HG02981 (cell line): ENCODE measurements around the gene CAMTA1.

Experiments used
- ATAC-seq: cut with Tn5 transposase; IDR thresholded peaks from one replicate; pipeline ENCODE4 v1.9.1; 2021; ENCODE audit warnings: mild to moderate bottlenecking, moderate library complexity; ENCODE audit not compliant: unreplicated experiment

CAMTA1 gene

DNA sequence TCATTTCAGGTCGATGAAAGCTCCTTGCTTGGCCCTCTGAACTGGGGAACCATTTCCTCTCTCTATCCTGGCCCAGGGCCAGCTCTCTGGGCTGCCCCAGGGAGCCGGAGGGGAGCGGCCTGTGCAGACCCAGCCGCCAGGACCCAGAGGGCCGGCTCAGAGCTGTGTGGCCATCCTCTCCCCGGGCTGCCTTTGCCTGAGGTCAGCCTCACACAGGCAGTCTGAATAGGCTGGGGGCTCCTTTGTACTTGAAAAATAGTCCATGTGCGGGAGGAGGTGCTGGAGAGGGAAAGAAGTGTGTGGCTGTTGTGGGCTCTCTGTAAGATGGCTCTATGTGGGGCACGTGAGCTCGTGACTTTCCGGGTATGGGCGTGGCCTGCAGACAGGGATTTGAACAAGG, 710.7 kb downstream of the CAMTA1 start:
- ATAC-seq, result no peak

DNA sequence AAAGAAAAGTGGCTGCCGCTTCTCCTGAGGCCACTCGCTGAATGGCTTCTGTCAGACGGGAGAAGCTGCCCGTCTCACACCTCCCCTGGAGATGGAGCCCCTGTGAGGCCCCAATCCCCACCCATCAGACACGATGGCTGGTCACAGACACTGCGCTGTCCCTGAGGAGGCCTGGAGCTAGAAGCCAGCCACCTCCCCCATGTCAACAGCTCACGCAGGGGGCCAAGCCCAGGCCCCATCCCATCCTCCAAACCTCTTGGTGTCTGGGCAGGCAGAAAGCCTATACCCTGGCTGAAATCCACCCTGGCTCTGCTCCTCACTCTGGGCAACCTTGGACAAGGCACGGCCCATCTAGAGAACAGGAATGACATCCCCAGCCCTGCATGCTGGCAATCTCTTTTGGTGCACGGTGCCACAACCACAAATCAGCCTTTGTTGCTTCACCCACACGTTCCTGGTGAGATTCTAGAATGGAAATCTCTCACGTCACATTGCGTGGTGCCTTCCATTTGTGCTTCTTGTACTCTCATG, 711.9 kb downstream of the CAMTA1 start:
- no peak for ATAC-seq

DNA sequence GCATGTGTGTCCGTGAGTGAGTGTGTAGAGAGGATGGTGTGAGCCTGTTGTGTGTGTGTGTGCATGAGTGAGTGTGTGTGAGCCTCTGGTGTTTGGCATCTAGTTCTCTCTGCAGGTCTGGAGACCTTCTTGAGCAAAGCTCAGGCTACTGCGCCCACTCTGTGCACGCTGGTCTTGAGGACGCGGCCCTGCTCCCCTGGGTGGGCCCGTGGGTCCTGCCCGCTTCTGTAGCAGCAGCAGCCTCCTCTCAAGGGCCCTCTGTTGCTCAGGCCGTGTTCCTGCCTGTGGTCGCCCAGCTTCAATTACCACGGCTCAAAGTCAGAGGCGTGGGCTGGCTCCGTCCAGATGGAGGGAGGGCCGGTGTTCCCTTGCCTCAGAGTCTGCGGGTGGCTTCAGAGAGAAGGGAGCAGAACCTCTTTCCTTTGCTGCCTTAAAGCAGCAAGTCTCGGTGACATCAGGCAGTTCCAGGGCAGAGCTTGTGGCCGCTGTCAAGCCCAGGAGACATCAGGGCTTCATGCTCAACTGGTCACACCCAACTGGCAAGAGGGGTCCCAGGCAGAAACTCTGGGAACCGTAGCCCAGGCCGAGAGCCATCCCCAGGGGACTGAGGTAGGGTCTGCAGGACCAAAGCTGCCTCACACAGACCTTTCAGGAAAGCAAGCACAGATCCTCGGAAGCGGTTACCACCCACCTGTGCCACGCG, 715.3 kb downstream of the CAMTA1 start:
- no peak for ATAC-seq

DNA sequence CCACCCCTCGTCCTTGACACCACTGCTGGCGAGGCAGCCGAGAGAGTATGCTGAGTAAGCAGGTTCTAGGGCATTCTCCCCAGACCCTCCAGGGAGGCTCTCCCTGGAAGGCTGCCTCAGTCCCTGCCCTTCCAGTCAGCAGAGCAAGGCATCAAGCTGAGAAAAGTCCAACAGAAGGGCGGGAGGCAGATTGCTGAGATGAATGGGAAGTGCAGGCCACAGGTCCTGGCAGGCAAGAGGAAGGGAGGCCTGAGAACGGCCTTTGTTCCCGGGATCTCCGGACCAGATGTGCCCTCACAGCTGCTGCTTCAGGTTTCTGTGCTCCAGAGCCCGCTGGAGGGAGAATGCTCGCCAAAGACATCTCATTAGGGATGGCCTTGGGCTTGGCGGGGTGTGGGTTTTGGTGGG, 715.8 kb downstream of the CAMTA1 start:
- no peak for ATAC-seq

DNA sequence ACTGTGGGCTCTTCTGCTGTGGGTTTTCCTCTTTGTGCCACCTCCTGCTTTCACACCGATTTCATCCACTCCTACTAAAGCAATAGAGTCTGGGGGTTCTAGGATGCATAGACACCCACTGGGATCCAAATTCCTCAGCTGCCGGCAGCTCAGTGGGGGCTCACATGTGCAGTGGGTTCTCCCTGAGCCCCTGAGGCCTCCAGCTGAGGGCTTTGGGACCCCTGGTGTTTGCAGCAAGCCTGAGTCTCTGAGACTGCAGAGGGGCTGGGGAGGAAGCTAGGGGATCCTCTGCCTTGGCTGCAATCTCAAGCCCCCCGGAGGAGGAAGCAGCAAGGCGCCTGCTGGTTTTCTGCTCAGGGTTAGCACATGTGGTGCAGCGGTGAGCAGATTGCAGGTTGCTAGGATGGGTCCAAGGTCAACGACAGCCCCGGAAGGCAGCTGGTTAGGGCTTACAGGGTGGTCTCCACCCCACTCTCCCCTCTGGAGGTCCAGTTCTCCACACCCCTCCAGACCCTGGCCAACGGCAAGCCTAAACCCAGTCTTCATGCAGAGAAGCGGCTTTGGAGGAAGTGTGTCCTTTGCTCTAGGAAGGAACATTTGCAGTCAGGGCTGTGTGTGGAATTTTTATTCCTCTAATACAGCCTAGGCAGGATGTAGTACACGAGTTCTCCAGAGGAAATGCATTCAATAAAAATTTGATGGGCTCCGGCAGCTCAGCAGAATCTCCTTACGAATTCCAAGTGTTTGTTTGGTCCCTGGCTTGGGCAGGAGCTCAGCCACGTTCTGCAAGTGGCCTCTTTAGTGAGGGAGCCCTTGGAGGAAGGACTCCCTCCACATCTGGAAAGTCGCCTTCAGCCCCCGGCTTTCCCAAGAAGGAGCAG, 716.7 kb downstream of the CAMTA1 start:
- ATAC-seq, result no peak

DNA sequence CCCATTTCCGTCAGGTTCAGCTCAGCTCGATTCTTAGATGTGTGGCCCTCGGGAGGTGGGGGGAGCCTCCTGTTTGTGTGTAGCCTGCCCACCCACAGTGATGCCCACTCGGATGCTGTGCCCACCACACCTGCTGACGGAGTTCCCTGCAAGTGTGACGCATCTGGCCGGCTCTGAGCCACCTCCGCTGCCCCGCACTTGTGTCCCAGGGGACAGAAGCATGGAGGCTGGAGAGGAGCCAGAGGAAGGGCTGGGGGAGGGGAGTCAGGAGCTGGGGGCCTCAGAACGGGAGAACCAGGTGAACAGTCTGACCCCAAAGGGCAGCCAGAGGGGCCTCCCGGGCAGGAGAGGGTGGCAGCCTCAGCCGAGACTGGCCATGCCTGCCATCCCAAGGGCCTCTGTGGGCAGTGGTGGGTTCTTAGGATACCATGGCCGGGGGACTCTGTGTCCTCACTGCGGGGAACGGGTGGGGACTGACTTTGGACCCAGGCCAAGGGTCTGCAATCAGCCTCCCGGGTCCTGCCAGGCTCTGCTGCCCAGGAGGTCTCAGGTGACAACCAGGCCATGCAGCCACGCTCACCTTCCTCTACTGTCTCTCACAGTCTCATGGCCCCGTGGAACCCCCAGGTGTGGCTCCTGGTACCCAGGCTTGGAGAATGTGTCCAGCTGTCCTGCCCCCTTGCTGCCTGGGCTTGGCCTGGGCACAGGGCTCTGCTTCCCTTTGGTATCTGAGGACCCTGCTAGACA, 718.6 kb downstream of the CAMTA1 start:
- ATAC-seq, result no peak

DNA sequence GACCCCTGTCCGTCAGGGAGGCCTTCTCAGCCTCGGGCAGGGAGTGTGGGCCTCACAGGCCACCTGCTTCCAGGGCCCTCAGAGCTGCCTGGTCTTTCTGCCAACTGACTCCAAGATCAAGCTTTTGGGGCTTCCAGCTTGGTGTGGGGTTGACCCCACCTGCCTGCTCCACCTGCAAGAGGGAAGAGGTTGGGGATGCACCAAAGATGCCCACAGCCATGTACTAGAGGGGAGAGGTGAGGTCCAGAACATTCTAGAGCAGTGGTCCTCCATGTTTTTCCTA, 719.1 kb downstream of the CAMTA1 start:
- ATAC-seq, result no peak

DNA sequence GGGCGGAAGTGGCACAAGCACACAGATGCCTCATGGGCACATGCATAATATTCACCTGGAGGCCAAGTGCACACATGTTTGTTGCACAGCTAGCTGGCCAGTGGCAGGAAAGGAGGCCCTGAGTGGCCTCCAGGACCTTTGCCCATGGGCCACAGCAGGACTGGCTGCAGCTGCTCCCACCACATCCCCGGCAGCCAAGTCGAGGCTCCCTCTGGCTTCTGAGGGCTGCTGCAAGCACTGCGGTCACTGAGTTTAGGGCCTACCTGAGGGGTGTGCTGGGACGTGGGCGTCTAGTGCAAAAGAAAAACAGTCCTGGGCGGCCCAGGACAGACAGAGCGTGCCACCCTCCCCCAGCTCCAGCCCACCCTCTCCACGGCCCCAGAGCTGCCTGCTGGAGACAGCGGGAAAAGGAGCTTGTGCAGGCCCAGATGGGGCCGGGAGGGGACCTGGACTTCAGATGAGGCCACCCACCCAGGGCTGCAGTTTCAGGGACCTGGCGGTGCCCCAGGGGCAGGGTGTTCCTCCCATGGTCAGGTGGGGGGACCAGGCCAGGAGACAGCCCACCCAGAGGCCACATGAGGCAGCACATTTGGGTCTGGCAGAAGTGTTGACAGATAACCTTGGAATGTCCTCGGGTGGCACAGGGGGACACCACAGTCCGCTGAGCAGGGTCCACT, 720.0 kb downstream of the CAMTA1 start:
- no peak for ATAC-seq

DNA sequence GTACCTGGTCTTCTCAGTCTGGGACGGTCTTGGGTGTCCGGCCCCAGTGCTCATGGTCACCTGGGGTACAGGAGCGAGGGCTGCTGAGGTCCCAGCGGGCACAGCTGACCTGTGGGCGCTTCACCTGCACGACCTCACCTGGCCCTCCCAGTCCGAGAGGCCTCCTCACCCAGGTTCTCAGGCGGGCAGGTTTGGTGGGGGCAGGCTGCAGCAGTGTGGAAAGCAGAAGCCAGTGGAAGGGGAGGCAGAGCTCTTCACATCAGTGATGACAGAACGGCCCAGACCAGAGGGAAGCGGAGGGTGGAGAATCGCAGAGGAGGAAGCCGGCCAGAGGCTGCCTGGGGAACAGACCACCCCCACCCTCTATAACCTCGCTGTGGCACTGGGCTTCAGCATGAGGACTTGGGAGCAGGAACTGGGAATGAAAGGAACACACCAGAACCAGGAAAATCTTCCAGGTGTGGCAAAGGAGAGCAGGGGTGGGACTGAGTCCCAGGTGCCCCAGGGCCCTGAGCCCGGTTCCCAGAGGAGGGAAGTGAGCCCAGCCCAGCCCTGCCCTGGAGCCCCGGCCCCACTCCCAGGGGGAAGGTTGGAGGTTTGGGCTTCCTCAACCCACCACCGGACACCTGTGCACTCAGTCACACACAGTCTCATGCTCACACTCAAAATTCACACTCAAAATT, 720.7 kb downstream of the CAMTA1 start:
- ATAC-seq, result no peak

DNA sequence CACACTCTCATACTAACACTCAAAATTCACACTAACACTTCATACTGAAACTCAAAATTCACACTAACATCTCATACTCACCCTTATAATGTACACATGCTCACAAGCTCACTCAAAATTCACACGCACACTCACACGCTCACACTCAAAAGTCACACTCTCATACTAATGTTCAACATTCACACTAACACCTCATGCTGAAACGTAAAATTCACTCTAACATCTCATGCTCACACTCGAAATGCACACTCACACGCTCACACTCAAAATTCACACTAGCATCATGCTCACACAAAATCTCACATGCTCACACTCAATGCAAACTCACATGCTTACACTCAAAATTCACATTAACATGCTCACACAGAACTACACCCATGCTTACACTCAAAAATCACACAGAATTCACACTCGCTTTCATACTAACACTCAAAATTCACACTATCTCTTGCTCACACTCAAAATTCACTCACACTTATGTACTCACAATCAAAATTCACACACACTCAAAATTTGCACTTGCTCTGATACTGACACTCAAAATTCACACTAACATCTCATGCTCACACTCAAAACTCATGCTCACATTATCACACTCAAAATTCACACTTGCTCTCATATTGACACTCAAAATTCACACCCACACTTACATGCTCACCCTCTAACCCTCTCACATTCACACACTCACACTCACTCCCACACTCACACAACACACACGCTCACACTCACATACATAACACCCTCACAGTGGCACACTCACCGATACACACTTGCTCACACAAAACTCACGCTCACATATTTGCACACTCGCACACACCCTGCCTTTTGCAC, 721.4 kb downstream of the CAMTA1 start:
- ATAC-seq, result no peak

DNA sequence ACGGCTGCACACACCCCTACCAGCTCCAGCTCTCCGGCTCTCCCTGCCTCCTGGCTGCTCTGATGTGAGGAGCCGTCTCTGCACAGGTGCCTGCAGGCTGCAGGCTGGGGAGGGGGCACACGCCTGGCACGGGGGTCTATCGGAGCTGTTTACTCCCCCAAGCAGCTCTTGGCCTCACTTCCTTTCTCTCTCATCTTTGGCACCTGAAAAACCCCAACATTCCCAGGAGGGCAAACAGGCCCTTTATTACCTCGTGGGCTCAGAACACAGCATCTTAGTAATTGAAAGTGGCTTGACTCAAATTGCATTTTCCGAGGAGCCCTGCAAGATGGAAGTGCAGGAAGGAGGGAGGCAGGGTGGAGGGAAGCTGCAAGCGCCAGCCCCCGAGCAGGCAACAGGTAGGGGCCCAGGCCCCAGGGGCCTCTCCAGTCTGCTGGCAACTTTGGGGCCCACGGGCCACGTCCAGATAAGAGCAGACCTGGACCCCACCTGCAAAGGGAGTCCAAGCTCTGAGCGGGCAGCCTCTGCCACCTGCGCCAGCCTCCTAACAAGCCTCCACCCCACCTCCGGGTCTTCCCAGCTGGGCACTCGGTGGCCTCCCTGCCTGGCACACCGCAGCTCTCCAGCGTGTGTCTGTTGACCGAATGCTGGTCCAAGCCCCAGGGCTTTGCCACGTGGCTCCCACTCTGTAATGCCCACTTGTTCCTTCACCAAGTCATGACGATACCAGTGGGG, 722.2 kb downstream of the CAMTA1 start:
- ATAC-seq, result no peak

DNA sequence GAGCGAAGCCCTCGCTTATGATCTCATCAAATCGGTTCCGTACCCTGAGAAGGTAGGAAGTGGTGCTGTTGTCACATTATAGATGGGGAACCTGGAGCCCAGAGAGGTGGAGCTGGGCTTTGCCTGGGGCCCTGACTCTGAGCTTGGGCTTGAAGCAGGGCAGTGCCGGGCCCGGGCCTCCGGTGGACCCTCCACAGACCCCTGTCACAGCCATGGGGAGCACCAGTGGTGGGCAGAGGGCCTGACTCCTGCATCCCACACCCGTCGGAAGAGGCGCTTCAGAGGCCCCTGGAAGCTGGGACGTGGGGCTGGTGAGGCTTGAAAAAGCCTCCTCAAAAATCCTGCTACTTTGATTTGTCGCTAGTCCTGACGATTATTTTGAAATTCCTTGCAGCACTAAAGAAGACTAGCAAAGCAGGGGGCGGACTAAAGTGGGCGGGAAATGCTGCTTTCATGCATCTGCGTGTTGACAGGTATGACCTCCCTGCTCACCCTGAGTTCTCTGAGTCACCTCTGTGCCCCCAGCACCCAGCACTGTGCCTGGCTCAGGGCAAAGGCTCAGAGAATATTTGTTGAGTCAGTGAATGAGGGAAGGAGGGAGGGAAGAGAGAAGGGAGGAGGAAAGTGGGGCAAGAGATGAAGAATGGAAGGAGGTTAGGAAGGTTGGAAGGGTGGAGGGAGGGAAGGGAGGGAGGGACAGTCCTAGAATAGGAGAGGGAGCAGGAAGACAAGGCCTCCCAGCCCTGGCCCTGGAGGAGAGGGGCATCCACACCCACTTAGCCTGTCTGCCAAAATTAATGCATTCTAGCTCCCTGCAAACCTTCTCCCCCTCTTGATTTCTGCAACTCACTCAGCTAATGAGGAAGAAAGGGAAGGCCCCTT, 723.0 kb downstream of the CAMTA1 start:
- no peak for ATAC-seq

DNA sequence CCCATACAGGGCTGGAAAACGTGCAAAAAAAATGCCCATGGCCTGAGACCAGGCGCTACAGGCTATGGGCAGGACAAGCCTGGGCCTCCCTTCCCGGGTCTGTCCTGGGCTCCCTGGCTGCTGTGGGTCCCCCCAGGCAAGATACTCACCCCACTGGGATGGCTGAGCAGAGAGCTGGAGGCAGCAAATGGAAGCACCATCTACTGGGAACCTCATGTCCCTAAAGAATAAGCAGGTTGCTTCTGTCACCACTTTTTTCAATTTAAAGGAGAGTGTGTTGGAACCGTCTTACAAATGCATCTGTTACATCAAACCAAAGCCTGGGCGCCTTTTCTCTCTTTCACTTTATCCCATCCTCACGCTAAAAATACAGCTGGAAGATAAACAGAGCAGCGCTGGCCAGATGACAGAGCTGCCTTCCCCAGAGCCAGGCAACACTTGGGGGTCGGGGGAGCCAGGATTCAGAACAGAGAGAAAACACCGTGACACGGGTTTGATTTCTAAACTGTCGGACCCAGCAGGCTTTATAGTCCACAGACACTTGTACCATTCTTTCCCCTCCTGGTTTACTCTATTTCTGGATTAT, 723.8 kb downstream of the CAMTA1 start:
- no peak for ATAC-seq

DNA sequence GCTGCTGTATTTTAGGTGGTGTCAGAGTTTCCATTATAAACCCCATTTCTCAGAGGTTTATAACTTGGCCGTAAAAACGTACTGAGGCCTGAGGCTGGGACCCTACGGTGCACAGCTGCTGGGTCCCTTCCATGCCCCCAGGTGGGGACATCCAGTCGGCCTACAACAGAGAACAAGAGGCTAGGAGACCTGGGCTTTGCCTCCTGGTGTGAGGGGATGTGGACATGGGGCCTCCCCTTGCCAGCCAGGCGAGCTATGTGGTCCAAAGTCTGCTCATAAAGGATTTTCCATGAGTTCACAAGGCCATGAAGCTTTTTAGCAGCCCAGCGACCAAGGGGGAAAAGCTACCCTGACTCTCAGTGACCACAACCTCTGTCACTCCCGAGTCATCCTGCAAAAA, 724.3 kb downstream of the CAMTA1 start:
- no peak for ATAC-seq

DNA sequence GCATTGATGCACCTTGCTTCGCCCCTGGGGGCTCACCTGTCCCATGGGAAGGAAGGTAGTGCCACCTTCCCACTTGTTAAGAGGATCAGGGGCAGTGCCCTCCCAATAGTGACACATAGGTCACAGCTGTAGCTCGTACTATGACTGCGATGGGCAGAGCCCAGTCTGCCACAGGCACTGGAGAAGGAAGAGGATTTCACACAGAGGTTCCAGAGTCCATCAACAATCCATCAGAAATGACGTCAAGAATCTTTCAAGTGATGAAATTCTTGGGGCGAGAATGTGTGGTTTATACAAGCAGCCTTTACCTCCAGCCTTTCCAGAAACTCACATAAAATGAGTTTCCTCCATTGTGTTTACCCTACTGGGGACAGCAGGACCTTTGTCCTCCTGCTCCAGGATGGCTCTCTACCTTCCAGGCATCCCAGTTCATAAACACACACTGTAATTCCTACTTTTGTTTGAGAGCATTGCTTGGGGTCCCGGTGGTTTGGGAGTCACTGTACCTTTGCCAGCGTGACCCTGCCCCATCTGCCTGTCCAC, 725.2 kb downstream of the CAMTA1 start:
- no peak for ATAC-seq

DNA sequence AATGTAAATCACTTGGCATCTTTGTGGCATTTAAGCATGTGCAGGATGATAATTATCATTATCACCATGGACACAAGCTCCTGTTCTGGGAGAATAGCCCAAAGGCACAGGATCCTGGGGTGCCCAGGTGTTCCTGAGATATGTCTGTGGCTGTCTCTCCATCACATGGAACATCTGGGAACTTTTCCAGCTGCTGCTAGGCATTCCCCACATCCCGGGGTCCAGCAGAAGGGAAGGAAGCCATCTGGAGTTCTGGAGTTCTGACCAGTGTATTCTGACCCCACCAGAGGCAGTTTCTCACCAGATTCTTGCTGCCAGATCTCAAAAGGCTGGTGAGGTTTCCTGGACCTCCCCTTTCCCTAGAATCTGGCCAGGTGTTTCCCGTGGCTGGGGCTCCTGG, 726.1 kb downstream of the CAMTA1 start:
- no peak for ATAC-seq

DNA sequence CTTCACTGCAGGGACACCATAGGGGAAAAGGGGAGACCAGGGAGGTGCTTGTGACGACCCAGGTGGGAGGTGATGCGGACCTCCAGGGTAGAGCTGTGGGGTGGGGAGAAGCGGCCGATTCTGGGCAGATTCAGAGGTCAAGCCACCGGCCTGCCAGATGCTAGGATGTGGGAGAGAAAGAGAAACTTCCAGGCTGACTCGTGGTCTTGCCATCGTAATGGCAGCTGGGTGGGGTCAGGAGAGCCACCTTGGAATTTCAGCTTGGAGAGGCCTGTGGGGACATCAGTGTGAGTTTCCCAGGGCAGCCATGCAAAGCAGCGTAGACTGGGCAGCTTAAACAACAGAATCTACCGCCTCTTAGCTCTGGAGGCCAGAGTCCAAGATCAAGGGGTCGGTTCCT, 727.8 kb downstream of the CAMTA1 start:
- ATAC-seq, result no peak
